HCT116 (cell line): ENCODE measurements around the gene PRMT1.

Experiments used
- ATF3 ChIP-seq: IDR thresholded peaks from 2 replicates; pipeline ENCODE4 v1.6.1; 2012
- CBX3 ChIP-seq: IDR thresholded peaks from 2 replicates; pipeline ENCODE4 v1.6.1; 2012; ENCODE audit warnings: low read depth
- CTCF ChIP-seq, 3 experiments: fragments of 200-600 bp in 1 of 3; sonication (generic) in 1 of 3; IDR thresholded peaks in 2 of 3; conservative IDR thresholded peaks in 1 of 3; 2 replicates each; pipeline ENCODE4 v1.5.1; 2012 to 2017; ENCODE audit warnings: low read depth in 2 of 3, low read length in 2 of 3, antibody characterized with exemption in 1 of 3, borderline replicate concordance in 1 of 3, control low read depth in 1 of 3, mild to moderate bottlenecking in 1 of 3, mixed read lengths in 1 of 3, mixed run types in 1 of 3, moderate library complexity in 1 of 3; ENCODE audit not compliant: insufficient read depth in 1 of 3
- EZH2 ChIP-seq: fragments of 200-600 bp; sonication (generic); IDR thresholded peaks from 2 replicates; pipeline ENCODE4 v1.6.1; 2017; ENCODE audit warnings: antibody characterized with exemption, mixed run types
- MAX ChIP-seq: IDR thresholded peaks from 2 replicates; pipeline ENCODE4 v1.6.1; 2012
- POLR2A ChIP-seq: IDR thresholded peaks from 2 replicates; pipeline ENCODE4 v1.7.0; 2011; ENCODE audit warnings: borderline replicate concordance; ENCODE audit not compliant: insufficient read depth, insufficient read length; ENCODE audit errors: extremely low read depth
- POLR2AphosphoS5 ChIP-seq: IDR thresholded peaks from 2 replicates; pipeline ENCODE4 v1.6.1; 2011; ENCODE audit warnings: mild to moderate bottlenecking, low read depth, low read length, moderate library complexity
- SP1 ChIP-seq: IDR thresholded peaks from 2 replicates; pipeline ENCODE4 v1.6.1; 2012; ENCODE audit warnings: low read depth
- ZBTB33 ChIP-seq: IDR thresholded peaks from 2 replicates; pipeline ENCODE4 v1.6.1; 2011; ENCODE audit warnings: mild to moderate bottlenecking, low read length, moderate library complexity; ENCODE audit not compliant: insufficient replicate concordance; ENCODE audit errors: extremely low read depth
- TF ChIP-seq, protein P1 (sequence below): IDR thresholded peaks from 2 replicates; pipeline ENCODE4 v1.6.1; 2012; ENCODE audit warnings: low read depth

- TF ChIP-seq CTCF (IDR thresholded peaks at IDR 0.05 in 2 of 3, conservative IDR thresholded peaks at IDR 0.05 in 1 of 3; ENCODE audit: borderline replicate concordance in 1 of 3, insufficient read depth in 1 of 3, low read depth in 2 of 3, low read length in 2 of 3) (no peak), POLR2A (no peak), CBX3 (no peak), SP1 (no peak), MAX (no peak), EZH2 (no peak), POLR2AphosphoS5 (no peak), ZBTB33 (no peak), ATF3 (no peak)
- TF ChIP-seq, protein P1, sequence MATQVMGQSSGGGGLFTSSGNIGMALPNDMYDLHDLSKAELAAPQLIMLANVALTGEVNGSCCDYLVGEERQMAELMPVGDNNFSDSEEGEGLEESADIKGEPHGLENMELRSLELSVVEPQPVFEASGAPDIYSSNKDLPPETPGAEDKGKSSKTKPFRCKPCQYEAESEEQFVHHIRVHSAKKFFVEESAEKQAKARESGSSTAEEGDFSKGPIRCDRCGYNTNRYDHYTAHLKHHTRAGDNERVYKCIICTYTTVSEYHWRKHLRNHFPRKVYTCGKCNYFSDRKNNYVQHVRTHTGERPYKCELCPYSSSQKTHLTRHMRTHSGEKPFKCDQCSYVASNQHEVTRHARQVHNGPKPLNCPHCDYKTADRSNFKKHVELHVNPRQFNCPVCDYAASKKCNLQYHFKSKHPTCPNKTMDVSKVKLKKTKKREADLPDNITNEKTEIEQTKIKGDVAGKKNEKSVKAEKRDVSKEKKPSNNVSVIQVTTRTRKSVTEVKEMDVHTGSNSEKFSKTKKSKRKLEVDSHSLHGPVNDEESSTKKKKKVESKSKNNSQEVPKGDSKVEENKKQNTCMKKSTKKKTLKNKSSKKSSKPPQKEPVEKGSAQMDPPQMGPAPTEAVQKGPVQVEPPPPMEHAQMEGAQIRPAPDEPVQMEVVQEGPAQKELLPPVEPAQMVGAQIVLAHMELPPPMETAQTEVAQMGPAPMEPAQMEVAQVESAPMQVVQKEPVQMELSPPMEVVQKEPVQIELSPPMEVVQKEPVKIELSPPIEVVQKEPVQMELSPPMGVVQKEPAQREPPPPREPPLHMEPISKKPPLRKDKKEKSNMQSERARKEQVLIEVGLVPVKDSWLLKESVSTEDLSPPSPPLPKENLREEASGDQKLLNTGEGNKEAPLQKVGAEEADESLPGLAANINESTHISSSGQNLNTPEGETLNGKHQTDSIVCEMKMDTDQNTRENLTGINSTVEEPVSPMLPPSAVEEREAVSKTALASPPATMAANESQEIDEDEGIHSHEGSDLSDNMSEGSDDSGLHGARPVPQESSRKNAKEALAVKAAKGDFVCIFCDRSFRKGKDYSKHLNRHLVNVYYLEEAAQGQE, result no peak
These were observed 5.2 kb downstream of the PRMT1 start for GRCh38 chr19:49682274-49682673.
